Upper lobe of right lung (tissue), 1 donor: Measurements from ENCODE around the gene CCSAP. TPM values are rescaled to one million over a fixed set of nuclear protein-coding genes. Genes with fewer than 3 reads are reported as not detected.

Experiments
- ATAC-seq: fragments of 200-7000 bp; cut with Tn5 transposase; one replicate; pipeline ENCODE4 v1.9.1; 2020; ENCODE audit warnings: mild to moderate bottlenecking, moderate library complexity
- DNase-seq: peaks from one replicate; pipeline ENCODE4 v3.0.0-alpha.2; 2020
- H3K27ac ChIP-seq: fragments of 200-600 bp; one replicate; pipeline ENCODE4 v1.8.0; 2022
- H3K27me3 ChIP-seq: fragments of 200-600 bp; one replicate; pipeline ENCODE4 v1.8.0; 2022; ENCODE audit warnings: mild to moderate bottlenecking
- H3K36me3 ChIP-seq: fragments of 200-600 bp; one replicate; pipeline ENCODE4 v1.8.0; 2022
- H3K4me1 ChIP-seq: fragments of 200-600 bp; one replicate; pipeline ENCODE4 v1.8.0; 2022
- H3K4me3 ChIP-seq: fragments of 200-600 bp; one replicate; pipeline ENCODE4 v1.8.0; 2022; ENCODE audit warnings: mild to moderate bottlenecking
- H3K9me3 ChIP-seq: fragments of 200-600 bp; one replicate; pipeline ENCODE4 v1.8.0; 2022
- intact Hi-C: fragments of 100-400 bp; cut with DNase I; formaldehyde crosslinking; loops from one replicate; pipeline ENCODE4 v1.11.0; 2022
- total RNA-seq: library from RNA; stranded (reverse); fragmentation: NEBNext Ultra II Directional; extraction: Animal tissue kit (Norgen Biotek cat#: 25700); gene quantifications from one replicate; pipeline ENCODE4 v1.2.1, GENCODE V29; 2021
- TF ChIP-seq, protein P1 (sequence below): fragments of 200-600 bp; IDR thresholded peaks from one replicate; pipeline ENCODE4 v1.8.0; 2022; ENCODE audit warnings: antibody characterized with exemption
- donor health status: DM: no; HTN: yes; CAD: no; lungs with severe emphysema.

Gene CCSAP
- total RNA-seq, 1 donor from 2014 or later, result 9.1 TPM

DNA sequence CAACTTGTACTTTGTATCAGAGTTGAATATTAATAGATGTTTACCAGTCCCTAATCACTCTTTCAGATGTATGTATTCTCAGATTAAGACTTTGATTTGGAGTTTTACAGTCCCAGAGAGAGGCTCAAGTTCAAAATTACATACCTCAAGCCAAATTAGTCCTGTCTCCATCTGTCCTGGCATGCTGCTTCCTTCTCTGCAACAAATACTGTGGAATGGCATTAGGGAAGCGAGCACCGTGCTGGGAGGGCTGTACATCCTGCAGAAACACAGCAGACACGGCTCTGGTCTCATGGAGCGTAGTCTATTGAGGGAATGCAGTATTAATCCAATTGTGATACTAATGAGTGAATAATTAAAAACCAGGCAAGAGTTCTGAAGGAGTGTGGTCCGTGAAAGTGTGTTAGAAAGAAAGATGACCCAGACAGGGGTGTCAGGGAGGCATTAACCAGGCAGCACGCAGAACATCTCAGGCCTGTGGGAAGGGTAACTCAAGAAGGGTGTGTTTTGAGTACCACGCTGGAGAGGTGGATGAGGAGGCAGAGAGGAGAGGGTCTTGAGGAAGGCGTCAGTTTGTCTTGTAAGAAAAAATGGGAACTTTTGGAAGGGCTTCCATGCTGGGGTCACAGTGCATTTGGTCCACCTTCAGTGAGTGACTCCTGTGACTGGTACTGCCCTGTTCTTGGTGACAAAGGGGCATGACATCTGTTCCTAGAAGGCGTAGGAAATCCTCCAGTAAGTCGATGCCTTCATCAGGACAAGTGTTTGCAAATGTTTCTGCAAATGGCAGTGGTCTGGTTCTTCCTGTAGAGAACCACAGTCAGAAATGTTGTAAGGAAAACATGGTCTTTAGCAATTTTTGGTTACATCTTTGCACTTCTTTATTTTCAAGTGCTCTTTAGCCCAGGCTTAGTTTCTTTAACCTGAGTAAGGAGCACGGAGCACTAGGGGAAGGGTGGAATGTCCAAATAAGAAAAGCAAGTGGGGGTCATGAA lies 70.4 kb downstream of the CCSAP start:
- peak overlapping the region; percentile 81 for H3K4me3 ChIP-seq
- H3K27ac ChIP-seq, result peak overlapping the region; percentile 76
- H3K36me3 ChIP-seq, result no peaks in the 10 kb centered on the region
- ATAC-seq, result peak; percentile 19
- H3K9me3 ChIP-seq, result no peaks in the 10 kb centered on the region
- TF ChIP-seq, protein P1, sequence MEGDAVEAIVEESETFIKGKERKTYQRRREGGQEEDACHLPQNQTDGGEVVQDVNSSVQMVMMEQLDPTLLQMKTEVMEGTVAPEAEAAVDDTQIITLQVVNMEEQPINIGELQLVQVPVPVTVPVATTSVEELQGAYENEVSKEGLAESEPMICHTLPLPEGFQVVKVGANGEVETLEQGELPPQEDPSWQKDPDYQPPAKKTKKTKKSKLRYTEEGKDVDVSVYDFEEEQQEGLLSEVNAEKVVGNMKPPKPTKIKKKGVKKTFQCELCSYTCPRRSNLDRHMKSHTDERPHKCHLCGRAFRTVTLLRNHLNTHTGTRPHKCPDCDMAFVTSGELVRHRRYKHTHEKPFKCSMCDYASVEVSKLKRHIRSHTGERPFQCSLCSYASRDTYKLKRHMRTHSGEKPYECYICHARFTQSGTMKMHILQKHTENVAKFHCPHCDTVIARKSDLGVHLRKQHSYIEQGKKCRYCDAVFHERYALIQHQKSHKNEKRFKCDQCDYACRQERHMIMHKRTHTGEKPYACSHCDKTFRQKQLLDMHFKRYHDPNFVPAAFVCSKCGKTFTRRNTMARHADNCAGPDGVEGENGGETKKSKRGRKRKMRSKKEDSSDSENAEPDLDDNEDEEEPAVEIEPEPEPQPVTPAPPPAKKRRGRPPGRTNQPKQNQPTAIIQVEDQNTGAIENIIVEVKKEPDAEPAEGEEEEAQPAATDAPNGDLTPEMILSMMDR, result no peak
- no peaks in the 10 kb centered on the region for H3K27me3 ChIP-seq
- no peak for DNase-seq
- H3K4me1 ChIP-seq, result peaks cover 26% of the 10 kb centered on the region
- intact Hi-C loops, result no loop called here

DNA sequence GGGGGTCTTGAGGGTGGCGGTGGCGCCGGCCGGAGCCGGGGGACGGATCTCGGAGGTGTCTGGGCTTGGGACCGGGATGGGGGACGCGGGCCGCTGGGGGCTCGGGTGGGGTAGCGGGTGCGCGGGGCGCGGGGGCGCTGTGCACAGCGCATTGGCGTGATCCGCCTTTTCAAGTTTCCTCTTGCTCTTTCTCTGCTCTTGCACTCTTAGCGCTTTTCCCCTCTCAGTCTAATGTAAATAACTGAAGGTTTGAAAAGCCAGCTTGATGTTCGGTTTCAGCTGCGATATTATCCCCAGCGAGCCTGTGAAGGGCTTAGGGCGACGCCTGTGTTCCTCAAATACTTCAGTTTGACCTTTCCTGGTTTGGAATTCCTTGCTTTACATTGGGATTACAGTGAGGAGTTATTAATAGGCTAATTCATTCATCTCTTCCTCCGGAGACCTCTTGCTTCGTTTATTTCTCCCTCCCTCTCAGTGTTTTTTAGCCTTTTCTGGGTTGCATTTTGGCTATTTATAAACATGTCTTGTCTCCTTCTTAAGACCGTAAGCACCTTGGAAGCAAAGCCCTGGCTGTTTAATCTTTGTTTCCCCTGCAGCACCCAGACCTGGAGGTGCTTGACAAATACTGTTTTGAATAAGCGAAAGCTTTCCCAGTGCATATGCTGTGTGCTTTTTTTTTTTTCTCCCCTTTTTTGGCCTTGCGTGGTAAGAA lies 71.2 kb downstream of the CCSAP start:
- Histone ChIP-seq H3K4me1 (peaks cover 26% of the 10 kb centered on the region), H3K4me3 (peak overlapping the region; percentile 81), H3K36me3 (no peaks in the 10 kb centered on the region), H3K9me3 (no peaks in the 10 kb centered on the region), H3K27ac (peak overlapping the region; percentile 76), H3K27me3 (no peaks in the 10 kb centered on the region)
- peak; percentile 40 for ATAC-seq
- DNase-seq, result no peak
- intact Hi-C loops, result no loop called here
- TF ChIP-seq, protein P1, result no peak

Other genes with a start within 250 kb of the CCSAP start
- 47.1 TPM for gene RAB4A, start 71.9 kb downstream of the CCSAP start, total RNA-seq
- gene ACTA1, start 91.0 kb upstream of the CCSAP start, total RNA-seq, result not detected
- gene NUP133, start 165.3 kb upstream of the CCSAP start, total RNA-seq, result 33.8 TPM
- 17.3 TPM for gene ABCB10, start 215.7 kb upstream of the CCSAP start, total RNA-seq